Fibroblast of skin of left quadriceps (primary cell): ENCODE measurements around the gene DCAF4L1.

Source experiments
- DNase-seq, 2 experiments: peaks; one replicate each; pipeline ENCODE4 v3.0.0-alpha.2; 2013; ENCODE audit warnings: low read depth in 2 of 2

The DCAF4L1 gene

GRCh38 chr4:41990365-41991111, 9.0 kb downstream of the DCAF4L1 start, which contains the start of gene SLC30A9:
Gene SLC30A9 (plus strand): TSS chr4:41990530. CDS start chr4:41990652, 122 bp downstream.
- DNase-seq = peak; percentile 82 to 84

GRCh38 chr4:41991916-41992767, 10.6 kb downstream of the DCAF4L1 start:
- no peak for DNase-seq

- no peak for DNase-seq
These were observed 11.7 kb downstream of the DCAF4L1 start for GRCh38 chr4:41992967-41993857.

- no peak for DNase-seq
These were observed 13.0 kb downstream of the DCAF4L1 start for GRCh38 chr4:41994461-41994985.

GRCh38 chr4:41998019-41998418, 16.5 kb downstream of the DCAF4L1 start:
- no peak for DNase-seq

GRCh38 chr4:41999321-41999720, 17.8 kb downstream of the DCAF4L1 start:
- DNase-seq = no peak

- DNase-seq = no peak
These were observed 26.6 kb downstream of the DCAF4L1 start for GRCh38 chr4:42008011-42008786.

GRCh38 chr4:42015438-42015837, 33.9 kb downstream of the DCAF4L1 start:
- no peak for DNase-seq

GRCh38 chr4:42018451-42018850, 36.9 kb downstream of the DCAF4L1 start:
- DNase-seq = no peak
